Dendritic cell treated with granulocyte-macrophage colony-stimulating factor and Interleukin-4, amounts not matched to agents 40 ng/mL and 50 ng/mL, for 4 days (primary cell): Measurements from ENCODE around the gene ZNF687.

ENCODE experiments used
- H3K27ac Mint-ChIP-seq: one replicate; pipeline ENCODE4 v1.8.0; 2022; ENCODE audit warnings: mild to moderate bottlenecking, mixed read lengths
- H3K27me3 Mint-ChIP-seq: one replicate; pipeline ENCODE4 v1.8.0; 2022; ENCODE audit warnings: mild to moderate bottlenecking, mixed read lengths
- H3K36me3 Mint-ChIP-seq: one replicate; pipeline ENCODE4 v1.8.0; 2022; ENCODE audit warnings: low read depth, mixed read lengths
- H3K4me1 Mint-ChIP-seq: one replicate; pipeline ENCODE4 v1.8.0; 2022; ENCODE audit warnings: low read depth, mixed read lengths
- H3K4me3 Mint-ChIP-seq: one replicate; pipeline ENCODE4 v1.8.0; 2022; ENCODE audit warnings: mild to moderate bottlenecking, moderate library complexity, mixed read lengths
- H3K9me3 Mint-ChIP-seq: one replicate; pipeline ENCODE4 v1.8.0; 2022; ENCODE audit warnings: mixed read lengths
- intact Hi-C: fragments of 100-400 bp; cut with micrococcal nuclease; formaldehyde crosslinking; loops from one replicate; pipeline ENCODE4 v1.15.0; 2022

The ZNF687 gene

GRCh38 chr1:151312826-151313225 is 30.7 kb downstream of the ZNF687 start:
- intact Hi-C loops = no loop called here
- Mint-ChIP-seq H3K4me3 (no peak overlapping the region), H3K36me3 (peaks cover 100% of the 10 kb centered on the region), H3K9me3 (no peaks in the 10 kb centered on the region), H3K27me3 (no peaks in the 10 kb centered on the region), H3K4me1 (peaks cover 59% of the 10 kb centered on the region), H3K27ac (no peak overlapping the region)

- H3K9me3 Mint-ChIP-seq = no peaks in the 10 kb centered on the region
Observed at GRCh38 chr1:151313501-151313900, 31.4 kb downstream of the ZNF687 start.

GRCh38 chr1:151314137-151314875 is 32.2 kb downstream of the ZNF687 start:
- H3K27me3 Mint-ChIP-seq = no peaks in the 10 kb centered on the region
- peaks cover 100% of the 10 kb centered on the region for H3K36me3 Mint-ChIP-seq
- no peaks in the 10 kb centered on the region for H3K9me3 Mint-ChIP-seq
- intact Hi-C loops = no loop called here
- peaks cover 61% of the 10 kb centered on the region for H3K4me1 Mint-ChIP-seq
- no peak overlapping the region for H3K4me3 Mint-ChIP-seq
- H3K27ac Mint-ChIP-seq = no peak overlapping the region

More at GRCh38 chr1:151313501-151313900, 31.4 kb downstream of the ZNF687 start:
- H3K27ac Mint-ChIP-seq = no peak overlapping the region
- H3K27me3 Mint-ChIP-seq = no peaks in the 10 kb centered on the region
- no peak overlapping the region for H3K4me3 Mint-ChIP-seq
- H3K4me1 Mint-ChIP-seq = peaks cover 59% of the 10 kb centered on the region
- H3K36me3 Mint-ChIP-seq = peaks cover 100% of the 10 kb centered on the region
- intact Hi-C loops = no loop called here

GRCh38 chr1:151315565-151316235 is 33.6 kb downstream of the ZNF687 start:
- Mint-ChIP-seq H3K4me1 (peaks cover 65% of the 10 kb centered on the region), H3K27me3 (no peaks in the 10 kb centered on the region), H3K36me3 (peaks cover 100% of the 10 kb centered on the region), H3K27ac (no peak overlapping the region), H3K9me3 (no peaks in the 10 kb centered on the region), H3K4me3 (no peak overlapping the region)
- intact Hi-C loops = no loop called here

GRCh38 chr1:151318975-151319374 is 36.9 kb downstream of the ZNF687 start:
- H3K27me3 Mint-ChIP-seq = no peaks in the 10 kb centered on the region
- no peak overlapping the region for H3K4me3 Mint-ChIP-seq
- peak overlapping the region; percentile 39 for H3K27ac Mint-ChIP-seq
- peaks cover 100% of the 10 kb centered on the region for H3K36me3 Mint-ChIP-seq
- intact Hi-C loops = no loop called here
- H3K4me1 Mint-ChIP-seq = peaks cover 53% of the 10 kb centered on the region
- no peaks in the 10 kb centered on the region for H3K9me3 Mint-ChIP-seq

GRCh38 chr1:151324390-151324930 is 42.4 kb downstream of the ZNF687 start:
- Mint-ChIP-seq H3K4me1 (peaks cover 64% of the 10 kb centered on the region), H3K27me3 (no peaks in the 10 kb centered on the region), H3K4me3 (no peak overlapping the region), H3K9me3 (no peaks in the 10 kb centered on the region), H3K27ac (no peak overlapping the region), H3K36me3 (peaks cover 83% of the 10 kb centered on the region)
- intact Hi-C loops = no loop called here

- peaks cover 62% of the 10 kb centered on the region for H3K4me1 Mint-ChIP-seq
- H3K36me3 Mint-ChIP-seq = peaks cover 75% of the 10 kb centered on the region
- peak overlapping the region; percentile 90 for H3K27ac Mint-ChIP-seq
- intact Hi-C loops = no loop called here
- H3K27me3 Mint-ChIP-seq = no peaks in the 10 kb centered on the region
- peak overlapping the region; percentile 90 for H3K4me3 Mint-ChIP-seq
- H3K9me3 Mint-ChIP-seq = no peaks in the 10 kb centered on the region
Observed at GRCh38 chr1:151325231-151325630, 43.1 kb downstream of the ZNF687 start.

GRCh38 chr1:151325646-151326429 is 43.7 kb downstream of the ZNF687 start:
- intact Hi-C loops = loop anchor here (2.0 kb wide), 2 partner anchors 21 to 43 kb away; partner anchors contain the start of genes RFX5 and ZNF687
- H3K4me1 Mint-ChIP-seq = peaks cover 56% of the 10 kb centered on the region
- H3K27ac Mint-ChIP-seq = peak overlapping the region; percentile 90
- peaks cover 69% of the 10 kb centered on the region for H3K36me3 Mint-ChIP-seq
- H3K27me3 Mint-ChIP-seq = no peaks in the 10 kb centered on the region
- peak overlapping the region; percentile 90 for H3K4me3 Mint-ChIP-seq
- H3K9me3 Mint-ChIP-seq = no peaks in the 10 kb centered on the region

- Mint-ChIP-seq H3K4me1 (peaks cover 53% of the 10 kb centered on the region), H3K9me3 (no peaks in the 10 kb centered on the region), H3K27me3 (no peaks in the 10 kb centered on the region), H3K27ac (peak overlapping the region; percentile 90), H3K36me3 (peaks cover 60% of the 10 kb centered on the region), H3K4me3 (peak overlapping the region; percentile 90)
- intact Hi-C loops = loop anchor here (1.0 to 2.0 kb wide), 4 partner anchors 15 to 73 kb away; partner anchors contain the start of genes PSMB4, RFX5 and ZNF687
Observed at GRCh38 chr1:151326619-151327222, 44.6 kb downstream of the ZNF687 start.

GRCh38 chr1:151327223-151327902 is 45.3 kb downstream of the ZNF687 start, which contains the start of gene PI4KB:
Gene PI4KB (minus strand): TSS chr1:151327416. CDS start chr1:151316481, 10,935 bp downstream.
- intact Hi-C loops = loop anchor here (1.0 to 2.0 kb wide), 4 partner anchors 16 to 72 kb away; partner anchors contain the start of genes PSMB4, RFX5 and ZNF687
- H3K27me3 Mint-ChIP-seq = no peaks in the 10 kb centered on the region
- H3K36me3 Mint-ChIP-seq = peaks cover 54% of the 10 kb centered on the region
- H3K9me3 Mint-ChIP-seq = no peaks in the 10 kb centered on the region
- peak within 1 kb of the TSS; percentile 90 for H3K27ac Mint-ChIP-seq
- peaks cover 48% of the 10 kb centered on the region for H3K4me1 Mint-ChIP-seq
- H3K4me3 Mint-ChIP-seq = peak within 1 kb of the TSS; percentile 90

GRCh38 chr1:151327903-151328674 is 46.0 kb downstream of the ZNF687 start:
- Mint-ChIP-seq H3K4me1 (peaks cover 43% of the 10 kb centered on the region), H3K27me3 (no peaks in the 10 kb centered on the region), H3K27ac (peak overlapping the region; percentile 90), H3K9me3 (no peaks in the 10 kb centered on the region), H3K4me3 (peak overlapping the region; percentile 90), H3K36me3 (peaks cover 46% of the 10 kb centered on the region)
- intact Hi-C loops = loop anchor here (1.0 to 2.0 kb wide), 4 partner anchors 17 to 71 kb away; partner anchors contain the start of genes PSMB4, RFX5 and ZNF687

- no peak overlapping the region for H3K27ac Mint-ChIP-seq
- peaks cover 7% of the 10 kb centered on the region for H3K4me1 Mint-ChIP-seq
- H3K36me3 Mint-ChIP-seq = peaks cover 9% of the 10 kb centered on the region
- H3K9me3 Mint-ChIP-seq = no peaks in the 10 kb centered on the region
- no peak overlapping the region for H3K4me3 Mint-ChIP-seq
- intact Hi-C loops = no loop called here
- no peaks in the 10 kb centered on the region for H3K27me3 Mint-ChIP-seq
Observed at GRCh38 chr1:151334822-151335221, 52.7 kb downstream of the ZNF687 start.
